Measurements from ENCODE around the gene GRIN3B.
"Not testable (repeated sequence)": the region's sequence is repeated elsewhere in the genome, so short reads cannot be mapped to it uniquely, and the experiment has no call there.

GRIN3B gene, protein sequence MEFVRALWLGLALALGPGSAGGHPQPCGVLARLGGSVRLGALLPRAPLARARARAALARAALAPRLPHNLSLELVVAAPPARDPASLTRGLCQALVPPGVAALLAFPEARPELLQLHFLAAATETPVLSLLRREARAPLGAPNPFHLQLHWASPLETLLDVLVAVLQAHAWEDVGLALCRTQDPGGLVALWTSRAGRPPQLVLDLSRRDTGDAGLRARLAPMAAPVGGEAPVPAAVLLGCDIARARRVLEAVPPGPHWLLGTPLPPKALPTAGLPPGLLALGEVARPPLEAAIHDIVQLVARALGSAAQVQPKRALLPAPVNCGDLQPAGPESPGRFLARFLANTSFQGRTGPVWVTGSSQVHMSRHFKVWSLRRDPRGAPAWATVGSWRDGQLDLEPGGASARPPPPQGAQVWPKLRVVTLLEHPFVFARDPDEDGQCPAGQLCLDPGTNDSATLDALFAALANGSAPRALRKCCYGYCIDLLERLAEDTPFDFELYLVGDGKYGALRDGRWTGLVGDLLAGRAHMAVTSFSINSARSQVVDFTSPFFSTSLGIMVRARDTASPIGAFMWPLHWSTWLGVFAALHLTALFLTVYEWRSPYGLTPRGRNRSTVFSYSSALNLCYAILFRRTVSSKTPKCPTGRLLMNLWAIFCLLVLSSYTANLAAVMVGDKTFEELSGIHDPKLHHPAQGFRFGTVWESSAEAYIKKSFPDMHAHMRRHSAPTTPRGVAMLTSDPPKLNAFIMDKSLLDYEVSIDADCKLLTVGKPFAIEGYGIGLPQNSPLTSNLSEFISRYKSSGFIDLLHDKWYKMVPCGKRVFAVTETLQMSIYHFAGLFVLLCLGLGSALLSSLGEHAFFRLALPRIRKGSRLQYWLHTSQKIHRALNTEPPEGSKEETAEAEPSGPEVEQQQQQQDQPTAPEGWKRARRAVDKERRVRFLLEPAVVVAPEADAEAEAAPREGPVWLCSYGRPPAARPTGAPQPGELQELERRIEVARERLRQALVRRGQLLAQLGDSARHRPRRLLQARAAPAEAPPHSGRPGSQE

DNA sequence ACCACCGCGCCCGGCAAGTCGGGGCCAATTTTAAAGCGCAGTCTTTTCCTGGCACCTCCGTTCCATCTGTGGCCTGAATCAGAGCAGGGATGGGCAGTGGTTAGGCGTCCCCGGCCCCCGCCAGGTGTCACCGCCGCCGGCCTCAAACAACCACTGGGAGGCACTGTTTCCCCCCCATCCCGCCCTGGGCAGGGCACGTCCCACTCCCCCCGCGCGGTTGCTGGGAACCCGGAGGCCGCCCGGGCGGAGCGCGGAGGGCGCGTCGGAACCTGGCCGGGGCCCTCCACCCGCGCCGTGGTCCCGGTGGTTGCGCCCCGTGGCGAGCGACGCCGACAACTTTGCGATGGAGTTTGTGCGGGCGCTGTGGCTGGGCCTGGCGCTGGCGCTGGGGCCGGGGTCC is at the start of gene GRIN3B:
GRIN3B (plus strand) TSS at position 325 of the 400 bp plus-strand sequence; CDS start at position 344, 19 bp downstream.
- peak; percentile 38 for DNase-seq

DNA sequence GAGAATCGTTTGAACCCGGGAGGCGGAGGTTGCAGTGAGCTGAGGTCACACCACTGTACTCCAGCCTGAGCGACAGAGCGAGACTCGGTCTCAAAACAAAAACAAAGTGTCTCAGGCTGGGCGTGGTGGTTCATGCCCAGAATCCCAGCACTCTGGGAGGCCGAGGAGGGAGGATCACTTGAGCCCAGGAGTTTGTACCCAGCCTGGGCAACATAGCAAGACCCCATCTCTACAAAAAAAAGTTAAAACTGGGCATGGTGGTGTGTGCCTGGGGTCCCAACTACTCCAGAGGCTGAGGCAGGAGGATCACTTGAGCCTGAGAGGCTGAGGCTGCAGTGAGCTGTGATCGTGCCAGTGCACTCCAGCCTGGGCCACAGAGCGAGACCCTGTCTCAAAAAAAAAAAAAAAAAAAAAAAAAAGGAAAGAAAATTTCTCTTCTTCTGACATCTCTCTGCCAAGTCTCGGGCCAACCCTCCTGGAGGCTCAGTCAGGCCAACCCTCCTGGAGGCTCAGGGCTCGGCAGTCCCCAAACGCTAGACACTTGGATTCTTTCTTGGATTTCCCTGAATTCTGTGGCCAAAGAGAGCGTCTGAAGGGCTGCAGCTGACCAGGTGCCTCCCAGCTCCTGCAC is 48.1 kb upstream of the GRIN3B start:
- DNase-seq: no peak

DNA sequence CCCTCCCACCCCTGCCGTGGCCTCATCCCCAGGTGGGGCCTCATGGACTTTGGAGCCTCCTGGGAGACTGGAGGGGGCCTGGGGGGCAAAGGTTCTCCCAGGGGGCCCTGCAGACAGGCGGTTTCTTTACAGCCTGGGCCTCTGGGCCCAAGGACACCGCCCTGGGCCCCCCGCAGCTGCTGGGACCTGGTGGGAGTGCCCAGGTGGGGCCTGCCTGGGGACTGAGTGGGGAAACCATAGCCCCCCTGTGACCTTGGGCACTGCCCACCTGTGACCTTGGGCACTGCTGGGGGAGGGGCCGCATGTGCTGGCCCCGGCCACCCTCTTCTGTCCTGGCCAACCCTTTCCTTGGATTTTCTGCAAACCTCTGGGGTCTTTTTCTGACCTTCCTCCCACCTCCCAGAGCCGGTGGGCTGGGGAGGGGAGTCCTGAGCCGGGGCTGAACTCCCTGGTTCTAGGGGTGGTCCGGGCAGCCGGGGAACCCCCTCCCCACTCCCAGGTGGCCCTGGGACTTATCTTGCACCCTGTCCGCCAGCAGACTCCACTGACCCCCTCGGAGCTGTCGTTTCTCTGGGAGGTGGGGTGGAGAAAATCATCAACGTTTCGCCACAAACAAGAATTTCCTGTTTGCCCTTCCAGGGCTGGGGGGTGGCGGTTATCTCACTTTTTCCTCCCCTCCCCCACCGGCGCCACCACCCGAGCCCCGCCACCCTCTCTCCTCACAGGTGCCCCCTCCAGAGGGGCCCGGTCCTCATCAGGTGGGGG is 47.4 kb upstream of the GRIN3B start:
- no peak for DNase-seq

DNA sequence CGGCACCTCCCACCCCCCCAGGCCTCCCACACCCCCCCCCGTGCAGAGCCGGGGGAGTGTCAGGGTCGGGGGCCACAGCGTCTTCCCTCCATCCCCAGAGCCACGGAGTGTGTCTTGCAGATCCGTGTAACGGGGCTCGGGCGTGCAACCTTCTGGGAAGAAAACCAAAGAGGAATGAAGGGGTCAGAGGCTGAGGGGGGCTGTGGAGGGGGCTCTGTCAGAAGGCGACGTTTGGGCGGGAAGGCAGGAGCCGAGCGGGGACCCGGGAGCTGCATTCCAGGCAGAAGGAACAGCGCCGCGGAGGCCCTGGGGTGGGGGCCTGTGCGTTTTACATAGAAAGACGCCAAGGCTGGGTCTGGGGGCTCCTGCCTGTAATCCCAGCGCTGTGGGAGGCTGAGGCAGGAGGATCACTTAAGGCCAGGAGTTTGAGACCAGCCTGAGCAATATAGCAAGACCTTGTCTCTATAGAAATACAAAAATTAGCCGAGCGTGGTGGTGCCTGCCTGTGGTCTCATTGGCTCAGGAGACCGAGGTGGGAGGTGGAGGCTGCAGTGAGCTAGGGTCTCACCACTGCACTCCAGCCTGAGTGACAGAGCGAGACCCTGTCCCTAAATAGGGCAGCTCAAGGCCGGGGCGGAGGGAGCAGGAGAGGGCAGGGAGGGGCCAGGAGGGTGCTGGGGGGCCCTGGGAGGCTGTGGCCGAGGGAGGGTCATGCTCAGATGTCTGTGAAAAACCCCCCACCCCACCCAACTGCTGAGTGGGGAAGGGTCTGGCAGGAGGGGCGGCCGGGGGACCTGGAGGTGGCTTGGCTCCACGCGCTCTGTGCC is 46.6 kb upstream of the GRIN3B start:
- DNase-seq: no peak

DNA sequence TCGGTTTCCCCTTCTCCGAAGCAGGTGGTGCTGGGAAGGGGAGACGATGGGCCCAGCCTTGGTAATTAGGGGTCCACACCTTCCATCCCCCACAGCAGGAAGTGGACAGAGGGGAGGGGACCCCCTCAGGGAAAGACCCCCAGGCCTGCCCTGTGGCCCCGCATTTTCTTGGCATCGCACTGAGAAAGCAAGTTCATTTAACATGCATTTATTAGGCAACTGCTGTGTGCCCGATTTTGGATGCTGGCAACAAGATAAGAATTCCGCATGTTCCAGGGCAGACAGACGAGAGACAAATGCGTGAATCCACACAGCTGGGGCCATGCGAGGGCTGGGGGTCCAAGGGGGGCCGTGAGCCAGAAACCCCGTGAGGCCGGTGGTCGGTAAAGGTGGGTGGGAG is 45.9 kb upstream of the GRIN3B start:
- DNase-seq: no peak

DNA sequence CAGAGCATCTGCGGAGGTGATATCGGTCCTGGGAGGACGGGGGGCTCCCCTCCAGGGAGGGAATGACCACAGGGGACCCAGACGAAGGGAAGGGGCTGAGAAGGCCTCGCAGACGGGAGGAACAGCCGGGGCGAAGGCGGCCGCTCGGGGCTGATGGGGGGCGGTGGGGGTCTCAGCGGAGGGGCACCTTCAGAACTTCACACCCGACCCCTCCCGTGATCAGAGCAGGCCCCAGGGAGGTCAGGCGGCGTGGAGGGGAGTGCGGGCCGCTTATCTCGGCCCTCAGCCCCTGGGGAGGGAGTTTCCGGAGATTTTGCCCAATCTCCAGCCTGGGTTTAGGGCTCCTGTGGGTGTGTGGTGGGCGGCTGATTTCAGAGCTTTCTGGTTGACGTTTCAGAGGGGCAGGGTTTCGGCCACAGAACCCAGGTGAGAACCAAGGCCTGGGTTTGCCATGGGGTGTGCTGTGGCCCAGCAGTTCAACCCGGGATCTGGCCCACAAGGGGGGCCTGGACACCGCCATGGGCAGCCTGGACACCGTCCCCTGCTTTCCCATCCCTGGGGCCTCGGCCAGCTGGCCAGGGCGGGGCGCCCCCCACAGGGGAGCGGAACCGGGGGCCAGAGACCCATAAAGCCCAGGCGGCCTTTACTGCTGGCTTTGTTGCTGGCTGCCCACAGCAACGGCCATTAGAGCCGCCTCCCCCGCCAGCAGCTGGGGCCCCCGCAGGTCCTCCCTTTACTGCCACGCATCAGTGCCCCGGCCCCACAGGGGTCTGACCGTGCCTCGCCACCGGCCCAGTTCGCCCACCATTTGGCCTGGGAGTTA is 45.3 kb upstream of the GRIN3B start:
- no peak for DNase-seq

DNA sequence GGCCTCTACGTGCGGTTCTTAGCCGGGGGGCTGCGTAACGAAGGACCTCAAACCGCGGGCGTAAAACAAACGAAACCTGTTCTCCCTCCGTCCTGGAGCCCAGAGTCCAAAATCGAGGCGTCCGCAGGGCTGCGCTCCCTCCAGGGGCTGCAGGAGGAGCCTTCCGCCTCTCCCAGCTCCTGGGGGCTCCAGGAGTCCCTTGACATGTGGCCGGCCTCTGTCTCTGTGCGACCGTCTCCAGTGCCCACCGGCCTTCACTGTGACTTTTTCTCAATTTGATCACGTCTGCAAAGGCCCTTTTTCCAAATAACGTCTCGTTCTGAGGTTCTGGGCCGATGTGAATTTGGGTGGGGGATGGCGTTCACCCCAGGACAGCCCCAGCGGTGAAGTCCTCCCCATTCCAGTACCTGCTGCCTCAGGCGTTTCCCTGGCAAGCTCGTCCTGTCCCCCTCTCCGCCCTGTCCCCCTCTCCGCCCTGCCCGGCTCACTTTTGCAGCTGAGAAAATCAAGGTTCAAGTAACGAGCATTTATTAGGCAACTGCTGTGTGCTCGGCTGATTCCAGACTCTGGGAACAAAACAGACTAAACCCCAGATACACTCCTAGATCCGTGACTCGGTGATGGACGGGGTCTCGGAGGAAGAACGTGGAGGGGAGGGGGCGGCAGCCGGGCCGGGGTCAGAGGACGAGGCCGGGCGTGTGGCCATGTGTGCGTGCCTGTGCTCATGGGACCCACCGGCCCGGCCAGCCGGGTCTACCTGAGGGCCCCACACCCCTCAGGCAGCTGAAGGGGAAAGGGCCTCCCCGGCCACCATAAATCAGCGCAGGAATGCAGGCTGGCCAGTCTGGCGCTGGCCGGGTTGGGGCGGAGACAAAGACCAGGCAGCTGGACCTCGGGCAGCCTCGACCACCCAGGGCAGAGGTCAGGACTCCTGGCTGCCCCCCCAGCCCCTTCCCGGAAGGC is 44.1 kb upstream of the GRIN3B start:
- DNase-seq: no peak

DNA sequence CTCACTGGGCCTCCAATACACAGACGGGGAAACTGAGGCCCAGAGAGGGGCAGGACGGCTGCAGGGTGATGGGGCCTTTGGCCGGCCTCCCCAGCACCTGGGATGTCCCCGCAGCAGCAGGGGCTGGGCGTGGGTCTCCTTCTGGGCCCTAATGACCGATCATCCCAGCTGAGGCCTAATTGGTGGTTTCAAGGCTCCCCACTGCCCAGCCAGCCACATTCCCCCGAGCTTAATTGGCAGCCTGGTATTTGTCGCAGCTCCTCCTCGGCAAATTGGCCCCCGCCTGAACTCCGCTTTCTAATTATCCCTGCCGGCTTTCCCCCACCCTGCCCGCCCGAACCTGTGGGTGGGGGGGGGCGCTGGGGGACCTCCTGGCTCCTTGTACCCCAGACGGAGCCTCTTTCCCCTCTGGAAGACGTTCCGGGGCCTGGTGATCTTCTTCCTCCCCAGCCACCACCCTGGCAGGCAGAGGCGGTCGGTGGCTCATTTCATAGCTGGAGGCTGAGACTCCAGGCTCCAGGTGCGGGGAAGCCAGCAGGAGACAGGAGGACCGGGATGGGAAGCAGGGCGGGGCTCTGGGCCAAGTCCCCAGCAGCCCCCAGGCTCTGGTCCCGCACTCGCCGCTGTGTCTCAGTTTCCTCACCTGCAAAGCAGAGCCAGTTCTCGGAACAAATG is 43.3 kb upstream of the GRIN3B start:
- no peak for DNase-seq

DNA sequence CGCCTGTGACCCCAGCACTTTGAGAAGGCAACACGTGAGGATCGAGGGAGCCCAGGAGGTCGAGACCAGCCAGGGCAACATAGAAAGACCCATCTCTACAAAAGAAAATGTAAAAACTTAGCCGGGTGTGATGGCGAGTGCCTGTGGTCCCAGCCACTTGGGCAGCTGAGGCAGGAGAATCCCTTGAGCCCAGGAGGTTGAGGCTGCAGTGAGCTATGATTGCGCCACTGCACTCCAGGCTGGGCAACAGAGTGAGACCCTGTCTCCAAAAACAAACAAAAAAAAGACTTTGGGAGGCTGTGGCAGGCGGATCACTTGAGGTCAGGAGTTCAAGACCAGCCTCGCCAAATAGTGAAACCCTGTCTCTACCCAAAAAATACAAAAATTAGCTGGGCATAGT is 42.6 kb upstream of the GRIN3B start:
- DNase-seq: not testable (repeated sequence)

DNA sequence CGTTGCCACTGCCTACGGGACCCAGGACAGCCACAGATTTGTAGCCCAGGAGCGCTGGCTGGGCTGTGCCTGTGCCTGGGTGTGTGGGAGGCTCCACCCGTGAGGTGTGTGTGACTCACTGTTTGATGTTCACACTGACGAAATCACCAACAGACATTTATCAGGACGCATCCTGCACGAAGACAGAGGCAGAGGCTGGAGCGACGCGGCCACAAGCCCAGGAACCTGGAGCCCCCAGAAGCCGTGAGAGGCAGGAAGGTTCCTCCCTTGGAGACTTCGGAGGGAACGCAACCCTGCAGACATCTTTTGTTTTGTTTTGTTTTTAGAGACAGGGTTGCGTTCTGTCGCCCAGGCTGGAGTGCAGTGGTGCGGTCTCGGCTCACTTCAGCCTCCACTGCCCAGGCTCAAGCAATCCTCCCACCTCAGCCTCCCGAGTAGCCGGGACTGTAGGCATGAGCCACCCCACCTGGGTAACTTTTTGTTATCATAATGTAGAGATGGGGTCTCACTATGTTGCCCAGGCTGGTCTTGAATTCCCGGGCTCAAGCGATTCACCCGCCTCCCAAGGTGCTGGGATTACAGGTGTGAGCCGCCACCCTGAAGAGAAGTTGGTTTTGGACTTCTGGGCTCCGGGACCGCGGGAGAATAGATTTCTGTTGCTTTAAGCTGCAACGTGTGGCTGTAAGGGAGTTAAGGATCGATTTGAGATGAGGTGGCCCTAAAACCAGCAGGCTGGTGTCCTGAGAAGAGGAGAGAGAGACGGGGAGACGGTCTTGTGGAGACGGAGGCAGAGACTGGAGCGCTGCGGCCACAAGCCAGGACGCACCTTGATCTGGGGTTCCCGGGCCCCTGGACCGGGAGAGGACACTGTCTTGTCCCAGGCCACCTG is 41.0 kb upstream of the GRIN3B start:
- DNase-seq: no peak

DNA sequence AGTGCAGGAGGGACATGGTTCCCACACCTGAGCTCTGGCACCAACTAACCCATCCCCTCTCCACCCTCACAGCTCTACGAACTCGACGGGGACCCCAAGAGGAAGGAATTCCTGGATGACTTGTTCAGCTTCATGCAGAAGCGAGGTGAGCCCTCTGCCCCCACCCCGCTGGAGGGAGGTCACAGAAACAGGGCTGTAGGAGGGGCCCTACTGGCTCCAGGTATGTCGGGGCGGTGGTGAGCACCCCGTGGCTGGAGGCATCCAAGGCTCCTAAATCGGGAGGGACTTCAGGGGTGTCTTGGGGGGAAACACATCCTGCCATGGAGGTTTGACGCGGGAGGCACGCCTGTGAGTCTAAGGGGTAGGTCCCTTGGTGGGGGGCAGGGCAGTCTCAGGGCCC is 40.2 kb upstream of the GRIN3B start:
- DNase-seq: no peak

DNA sequence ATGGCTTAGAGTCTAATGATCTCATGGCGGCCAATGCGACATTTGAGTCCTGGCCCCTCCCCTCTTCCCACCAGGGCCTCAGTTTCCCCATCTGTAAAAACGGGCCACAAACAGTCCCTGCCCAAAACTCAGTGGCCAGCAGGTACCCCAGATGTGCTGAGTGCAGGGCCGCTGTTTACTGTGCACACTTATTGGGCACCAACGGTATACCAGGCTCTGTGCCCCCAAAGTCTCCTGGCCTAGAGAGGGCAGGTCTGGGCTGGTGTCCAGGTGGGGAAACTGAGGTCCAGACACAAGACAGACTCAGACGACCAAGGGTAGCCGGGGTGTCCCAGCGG is 39.6 kb upstream of the GRIN3B start:
- no peak for DNase-seq

DNA sequence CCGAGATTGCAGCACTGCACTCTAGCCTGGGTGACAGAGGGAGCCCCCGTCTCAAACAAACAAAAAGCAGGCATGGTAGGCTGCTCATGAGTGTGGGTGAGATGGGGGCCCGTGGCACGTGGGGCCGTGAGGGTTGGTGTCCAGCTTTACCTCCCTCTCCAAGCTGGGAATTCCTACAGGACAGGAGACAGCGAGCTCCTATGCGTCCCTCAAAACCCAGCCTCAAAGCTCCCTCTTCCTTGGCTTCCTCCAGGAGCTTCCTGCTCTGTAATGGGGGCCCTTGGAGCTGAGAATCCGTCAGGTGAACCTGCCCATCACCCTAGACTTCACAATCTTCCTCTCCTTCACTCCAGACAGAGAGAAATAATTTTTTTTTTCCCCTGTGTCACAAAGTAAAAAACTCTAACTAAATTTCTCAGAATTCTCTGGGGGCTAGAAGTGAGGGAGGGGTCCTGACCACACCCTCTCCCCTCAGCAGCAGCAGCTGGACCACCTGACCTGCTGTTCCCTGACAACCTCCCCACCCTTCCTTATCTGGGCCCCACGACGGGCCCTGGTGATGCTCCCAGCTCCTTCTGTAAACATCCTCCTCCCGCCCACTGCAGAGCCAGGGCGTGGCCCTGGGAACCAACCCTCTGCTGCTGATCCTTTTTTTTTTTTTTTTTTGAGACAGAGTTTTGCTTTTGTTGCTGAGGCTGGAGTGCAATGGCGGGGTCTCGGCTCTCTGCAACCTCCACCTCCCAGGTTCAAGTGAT is 38.2 kb upstream of the GRIN3B start:
- no peak for DNase-seq

DNA sequence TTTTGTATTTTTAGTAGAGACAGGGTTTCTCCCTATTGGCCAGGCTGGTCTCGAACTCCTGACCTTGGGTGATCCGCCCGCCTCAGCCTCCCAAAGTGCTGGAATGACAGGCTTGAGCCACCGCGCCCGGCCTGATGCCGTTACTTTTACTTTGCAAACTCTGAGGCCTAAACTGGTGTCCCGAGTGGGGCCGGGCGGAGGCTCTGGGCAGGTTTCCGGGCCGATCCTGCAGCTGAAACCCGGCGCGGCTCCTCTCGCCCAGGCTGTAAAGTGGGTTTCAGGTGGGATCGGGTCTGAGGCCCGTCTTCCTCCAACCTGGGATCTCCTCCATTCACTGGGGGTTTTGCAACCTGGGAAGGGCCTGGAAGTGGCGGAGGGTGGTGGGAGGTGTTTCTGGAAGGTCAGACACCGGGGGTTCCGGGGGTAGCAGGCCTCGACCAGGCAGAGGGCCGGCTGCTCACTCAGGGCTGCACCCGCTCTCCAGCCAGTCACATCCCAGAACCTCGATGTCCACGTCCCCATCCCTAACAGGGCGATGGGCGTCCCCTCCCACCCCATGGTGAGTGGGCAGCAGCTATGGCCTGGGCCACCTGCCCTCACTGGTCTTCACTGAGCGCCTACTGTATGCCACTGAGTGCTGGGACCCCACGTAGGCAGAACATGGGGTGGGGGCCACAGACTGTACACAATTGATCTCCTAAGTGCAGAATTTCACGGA is 37.4 kb upstream of the GRIN3B start:
- DNase-seq: no peak

DNA sequence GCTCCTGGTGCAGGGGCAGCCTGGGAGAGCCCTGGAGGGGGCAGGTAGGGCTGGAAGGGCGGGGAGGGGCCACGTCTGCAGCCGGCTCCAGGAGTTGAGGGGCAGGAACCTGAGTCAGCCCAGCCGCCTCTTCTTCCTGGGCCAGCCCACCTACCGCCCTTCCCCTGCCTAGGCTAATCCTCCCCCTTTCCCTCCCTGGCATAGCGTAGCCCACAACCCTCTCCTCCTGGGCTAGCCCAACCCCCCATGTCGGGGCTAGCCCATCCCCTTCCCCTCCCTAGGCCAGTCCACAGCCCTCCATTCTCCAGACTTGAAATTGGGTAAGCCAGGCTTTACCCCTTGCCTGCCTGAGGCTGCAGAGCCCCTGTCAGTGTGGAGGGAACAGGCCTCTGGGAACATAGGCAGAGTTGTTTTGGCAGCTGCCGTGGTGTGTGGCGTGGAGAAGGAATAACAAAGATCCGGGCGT is 36.7 kb upstream of the GRIN3B start:
- no peak for DNase-seq

DNA sequence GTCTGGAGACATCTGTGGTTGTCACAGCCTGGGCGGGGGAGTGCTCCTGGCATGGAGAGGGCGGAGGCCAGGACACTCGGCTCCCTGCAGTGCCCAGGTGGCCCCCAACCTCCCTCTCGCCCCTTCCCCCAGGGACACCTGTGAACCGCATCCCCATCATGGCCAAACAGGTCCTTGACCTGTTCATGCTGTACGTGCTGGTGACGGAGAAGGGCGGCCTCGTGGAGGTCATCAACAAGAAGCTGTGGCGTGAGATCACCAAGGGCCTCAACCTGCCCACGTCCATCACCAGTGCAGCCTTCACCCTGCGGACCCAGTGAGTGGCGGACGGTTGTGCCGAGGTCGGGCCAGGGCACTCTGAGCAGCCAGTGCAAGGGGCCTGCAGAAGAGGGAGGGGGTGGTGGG is 36.1 kb upstream of the GRIN3B start:
- no peak for DNase-seq
